GM12864 (cell line): ENCODE measurements around the gene EHMT1.

Experiments used
- DNase-seq: peaks from one replicate; pipeline ENCODE4 v3.0.0-alpha.2; 2011; ENCODE audit warnings: low read depth
- H3K4me3 ChIP-seq: 2 replicates; pipeline ENCODE4 v1.5.1; 2011; ENCODE audit warnings: mild to moderate bottlenecking, low read depth, low read length, control low read depth
- TF ChIP-seq, protein P1 (sequence below): IDR thresholded peaks from 2 replicates; pipeline ENCODE4 v1.5.1; 2011; ENCODE audit warnings: low read depth, mild to moderate bottlenecking, moderate library complexity, low read length, control low read depth, inconsistent platforms; ENCODE audit errors: missing control alignments

EHMT1 gene

DNA sequence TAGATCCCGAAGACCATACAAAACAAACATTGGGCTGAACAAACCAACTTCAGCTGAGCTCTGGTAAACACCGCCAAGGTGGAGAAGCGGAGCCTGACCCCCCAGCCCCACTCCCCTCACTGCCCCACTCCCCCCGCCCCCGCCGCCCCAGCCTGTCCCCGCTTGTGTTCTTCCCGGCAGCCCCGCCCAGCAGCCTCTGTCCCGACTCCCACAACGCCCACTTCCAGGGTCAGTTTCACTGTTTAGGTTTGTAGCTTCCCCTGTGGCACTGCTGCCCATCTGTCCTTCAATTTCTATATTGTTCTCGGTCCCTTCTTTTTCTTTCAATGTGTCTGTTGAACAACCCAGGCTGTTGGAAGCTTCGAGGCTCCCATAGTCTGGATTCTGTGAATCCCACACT is 146.7 kb downstream of the EHMT1 start:
- TF ChIP-seq, protein P1, sequence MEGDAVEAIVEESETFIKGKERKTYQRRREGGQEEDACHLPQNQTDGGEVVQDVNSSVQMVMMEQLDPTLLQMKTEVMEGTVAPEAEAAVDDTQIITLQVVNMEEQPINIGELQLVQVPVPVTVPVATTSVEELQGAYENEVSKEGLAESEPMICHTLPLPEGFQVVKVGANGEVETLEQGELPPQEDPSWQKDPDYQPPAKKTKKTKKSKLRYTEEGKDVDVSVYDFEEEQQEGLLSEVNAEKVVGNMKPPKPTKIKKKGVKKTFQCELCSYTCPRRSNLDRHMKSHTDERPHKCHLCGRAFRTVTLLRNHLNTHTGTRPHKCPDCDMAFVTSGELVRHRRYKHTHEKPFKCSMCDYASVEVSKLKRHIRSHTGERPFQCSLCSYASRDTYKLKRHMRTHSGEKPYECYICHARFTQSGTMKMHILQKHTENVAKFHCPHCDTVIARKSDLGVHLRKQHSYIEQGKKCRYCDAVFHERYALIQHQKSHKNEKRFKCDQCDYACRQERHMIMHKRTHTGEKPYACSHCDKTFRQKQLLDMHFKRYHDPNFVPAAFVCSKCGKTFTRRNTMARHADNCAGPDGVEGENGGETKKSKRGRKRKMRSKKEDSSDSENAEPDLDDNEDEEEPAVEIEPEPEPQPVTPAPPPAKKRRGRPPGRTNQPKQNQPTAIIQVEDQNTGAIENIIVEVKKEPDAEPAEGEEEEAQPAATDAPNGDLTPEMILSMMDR: no peak

DNA sequence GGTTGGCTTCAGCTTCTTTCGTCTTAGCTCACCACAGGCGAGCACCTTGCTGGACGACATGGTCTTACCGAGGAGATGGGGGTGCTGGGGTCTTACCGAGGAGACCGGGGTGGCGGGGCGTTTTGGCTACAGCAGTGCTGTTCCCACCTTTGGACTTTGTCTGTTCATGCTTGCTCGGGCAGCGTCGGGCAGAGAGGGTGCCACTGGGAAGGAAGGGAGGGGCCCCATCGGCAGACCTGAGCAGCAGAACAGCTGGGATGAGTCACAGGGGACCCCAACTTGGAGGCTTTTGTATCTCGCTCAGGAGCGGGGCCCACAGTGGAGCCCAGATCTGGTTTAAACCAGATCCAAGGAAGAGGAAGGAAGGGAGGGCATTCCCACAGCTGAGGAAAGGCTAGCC is 152.8 kb downstream of the EHMT1 start:
- TF ChIP-seq, protein P1: no peak
- no peak overlapping the region for H3K4me3 ChIP-seq
- no peak for DNase-seq

More for the DNA sequence above, 146.7 kb downstream of the EHMT1 start:
- H3K4me3 ChIP-seq: no peak overlapping the region
- DNase-seq: no peak

DNA sequence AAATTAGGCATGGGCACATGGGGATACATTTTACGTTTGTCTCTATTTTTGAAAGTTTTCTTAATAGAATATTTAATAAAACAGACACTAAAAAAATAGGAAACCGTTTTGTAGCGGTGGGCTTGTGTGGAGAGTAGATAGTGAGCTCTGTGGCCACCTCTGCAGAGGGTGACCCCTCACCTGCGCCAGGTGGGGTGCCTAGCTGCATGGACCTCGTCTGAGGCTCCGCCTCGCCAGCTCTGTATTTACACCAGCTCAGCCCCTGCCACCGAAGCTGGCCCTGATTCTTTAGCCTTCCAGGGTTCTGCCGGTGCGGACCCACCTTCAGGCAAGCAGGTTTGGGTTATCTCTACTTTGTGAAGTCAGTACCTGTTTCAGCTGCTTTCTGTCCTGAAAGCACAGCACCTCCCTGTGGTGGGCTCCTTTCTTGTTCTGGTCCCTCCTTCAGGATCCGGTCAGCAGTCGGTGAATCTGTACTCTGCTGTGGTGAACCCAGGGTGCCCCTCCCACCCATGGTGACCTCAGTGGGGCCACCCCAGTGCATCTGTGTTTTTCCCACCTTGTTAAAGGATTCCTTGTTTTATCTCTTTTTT is 153.6 kb downstream of the EHMT1 start:
- DNase-seq: no peak
- no peak overlapping the region for H3K4me3 ChIP-seq
- TF ChIP-seq, protein P1: peak; percentile 29

DNA sequence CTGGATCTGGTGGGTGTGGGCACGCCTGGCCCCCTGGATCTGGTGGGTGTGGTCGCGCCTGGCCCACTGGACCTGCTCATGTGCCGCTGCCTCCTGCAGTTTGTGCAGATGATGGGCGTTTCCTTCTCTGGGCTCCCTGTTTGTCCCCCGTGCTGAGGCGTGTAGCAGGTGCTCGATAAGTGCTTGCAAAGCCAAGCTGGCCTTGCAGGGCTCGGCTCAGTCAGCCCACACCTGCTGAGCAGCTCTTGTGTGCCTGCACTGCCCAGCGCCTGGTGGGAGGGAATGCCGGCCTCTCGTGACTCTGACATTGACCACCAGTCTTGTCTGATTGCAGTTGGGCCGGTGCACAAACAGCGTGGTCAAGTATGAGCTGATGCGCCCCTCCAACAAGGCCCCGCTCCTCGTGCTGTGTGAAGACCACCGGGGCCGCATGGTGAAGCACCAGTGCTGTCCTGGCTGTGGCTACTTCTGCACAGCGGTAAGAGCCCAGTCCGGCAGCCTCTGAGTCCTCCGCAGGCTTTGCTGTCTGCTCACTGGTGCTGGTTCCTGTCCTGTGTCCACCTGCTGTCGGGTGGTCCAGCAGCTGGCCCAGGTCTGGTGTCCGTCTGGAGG is 156.1 kb downstream of the EHMT1 start:
- DNase-seq: no peak
- TF ChIP-seq, protein P1: no peak
- H3K4me3 ChIP-seq: no peak overlapping the region

DNA sequence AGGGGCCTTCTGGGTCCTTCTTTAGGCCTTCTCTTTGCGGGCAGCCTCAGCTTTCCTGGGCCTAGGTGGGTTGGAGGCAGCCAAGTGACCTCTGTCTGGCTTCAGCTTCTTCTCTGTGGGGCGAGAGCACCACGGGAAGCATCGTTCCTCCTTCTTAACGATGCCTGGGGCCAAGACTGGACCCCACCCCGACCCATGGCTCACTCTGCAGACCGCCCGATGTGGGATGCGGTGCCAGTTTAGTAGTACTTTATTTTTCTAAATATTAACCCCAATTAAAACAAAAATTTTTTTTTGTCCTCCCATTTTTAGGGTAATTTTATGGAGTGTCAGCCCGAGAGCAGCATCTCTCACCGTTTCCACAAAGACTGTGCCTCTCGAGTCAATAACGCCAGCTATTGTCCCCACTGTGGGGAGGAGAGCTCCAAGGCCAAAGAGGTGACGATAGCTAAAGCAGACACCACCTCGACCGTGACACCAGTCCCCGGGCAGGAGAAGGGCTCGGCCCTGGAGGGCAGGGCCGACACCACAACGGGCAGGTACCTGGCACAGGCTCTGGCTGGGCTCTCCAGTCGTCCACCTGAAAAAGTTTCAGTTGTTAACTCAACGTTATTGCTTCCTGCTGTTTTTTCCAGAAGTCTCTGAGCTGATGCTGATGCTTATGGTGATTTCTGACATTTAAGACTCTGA is 157.6 kb downstream of the EHMT1 start:
- H3K4me3 ChIP-seq: no peak overlapping the region
- no peak for DNase-seq
- TF ChIP-seq, protein P1: no peak

DNA sequence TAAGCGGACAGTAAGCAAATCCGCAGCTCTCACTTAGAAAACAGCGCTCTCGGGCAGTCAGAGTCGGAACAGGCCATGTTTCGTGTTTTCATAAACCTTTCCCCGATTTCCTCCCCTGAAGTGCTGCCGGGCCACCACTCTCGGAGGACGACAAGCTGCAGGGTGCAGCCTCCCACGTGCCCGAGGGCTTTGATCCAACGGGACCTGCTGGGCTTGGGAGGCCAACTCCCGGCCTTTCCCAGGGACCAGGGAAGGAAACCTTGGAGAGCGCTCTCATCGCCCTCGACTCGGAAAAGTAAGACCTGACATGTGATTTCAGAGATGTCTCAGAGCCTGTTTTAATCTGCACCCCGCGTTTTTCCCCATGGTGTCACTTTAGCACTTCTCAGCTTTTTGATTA is 159.0 kb downstream of the EHMT1 start:
- DNase-seq: no peak
- no peak overlapping the region for H3K4me3 ChIP-seq
- TF ChIP-seq, protein P1: no peak
